ENCODE results near the gene MPI.
A peak's percentile ranks its signal among the peaks of the same experiment; 100 is the strongest.

Gene MPI

GRCh38 chr15:74937590-74938371 lies 47.9 kb downstream of the MPI start, which contains the start of gene COX5A:
Gene COX5A, minus strand, starts transcription at chr15:74938073. Its CDS starts 59 bp downstream, at chr15:74938014.
- DNase-seq = peak; percentile 97

- DNase-seq = peak; percentile 77
Measured at GRCh38 chr15:74950078-74950908, 60.5 kb downstream of the MPI start.

GRCh38 chr15:74951006-74951405 lies 61.2 kb downstream of the MPI start:
- DNase-seq = peak; percentile 51

Measured in DMS53 (cell line).